GM19467 (cell line): Measurements from ENCODE around the gene ATP13A3.

Experiments
- ATAC-seq: cut with Tn5 transposase; IDR thresholded peaks from one replicate; pipeline ENCODE4 v1.9.1; 2021; ENCODE audit warnings: mild to moderate bottlenecking, moderate library complexity; ENCODE audit not compliant: unreplicated experiment

ATP13A3 gene

GRCh38 chr3:194376241-194376560 lies 110.6 kb downstream of the ATP13A3 start:
- no peak for ATAC-seq

GRCh38 chr3:194375473-194376240 lies 111.1 kb downstream of the ATP13A3 start:
- no peak for ATAC-seq

DNA sequence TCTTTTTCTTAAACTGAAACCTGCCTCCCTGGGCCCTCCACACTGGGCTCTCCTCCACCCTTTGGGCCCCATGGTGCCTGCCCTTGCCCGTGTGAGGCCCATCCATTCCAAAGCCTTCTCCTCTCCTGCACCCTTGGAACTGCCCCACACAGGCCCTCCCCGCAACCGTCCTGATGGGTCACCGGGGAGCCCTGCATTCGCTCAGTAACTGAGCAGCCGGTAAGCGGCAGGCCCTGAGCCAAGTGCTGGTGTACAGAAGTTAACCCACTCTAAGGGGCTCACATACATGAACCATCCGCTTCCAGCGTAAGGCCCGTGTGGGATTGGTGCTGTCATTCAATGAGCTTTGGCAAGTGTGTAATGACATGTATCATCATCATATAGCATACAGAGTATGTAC lies 111.9 kb downstream of the ATP13A3 start:
- ATAC-seq: no peak

DNA sequence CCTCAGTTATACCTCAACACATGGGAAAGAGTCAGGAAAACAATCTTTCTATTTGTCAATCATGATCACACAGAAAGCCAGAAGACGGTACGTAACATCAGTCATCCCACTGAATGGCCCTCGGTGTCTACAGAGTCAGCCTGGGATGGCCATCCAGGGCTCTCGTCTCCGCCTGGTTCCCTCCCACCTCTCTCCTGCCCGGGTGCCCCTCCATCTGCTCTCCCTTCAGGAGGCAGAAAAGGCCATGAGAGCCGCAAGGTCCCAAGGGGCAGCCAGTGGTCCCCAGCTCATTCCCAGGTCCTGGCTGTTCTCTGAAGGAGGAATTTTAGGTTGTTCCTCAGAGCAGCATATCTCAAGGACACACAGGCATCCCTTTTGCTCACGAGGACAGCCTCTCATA lies 112.9 kb downstream of the ATP13A3 start:
- no peak for ATAC-seq

- no peak for ATAC-seq
Observed at GRCh38 chr3:194373028-194373427, 113.8 kb downstream of the ATP13A3 start.

DNA sequence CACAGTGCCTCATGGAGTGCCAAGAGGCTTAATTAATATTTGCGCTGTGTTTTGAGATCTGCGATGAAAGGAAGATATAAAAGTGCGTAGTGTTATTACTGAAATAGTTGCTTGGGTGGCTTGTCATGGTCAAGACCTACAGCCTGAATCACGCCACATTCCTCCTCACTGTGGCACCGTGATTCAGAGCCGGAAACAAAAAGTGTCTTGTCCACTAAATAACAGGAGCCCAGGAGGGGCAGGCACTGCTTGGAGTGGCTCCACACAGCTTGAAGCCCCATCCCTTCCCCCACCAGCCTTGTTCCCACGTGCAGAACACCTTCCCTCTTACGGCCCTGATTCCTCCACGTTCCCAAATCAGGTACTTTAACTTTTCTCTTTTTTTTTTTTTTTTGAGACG lies 116.0 kb downstream of the ATP13A3 start:
- ATAC-seq: no peak

DNA sequence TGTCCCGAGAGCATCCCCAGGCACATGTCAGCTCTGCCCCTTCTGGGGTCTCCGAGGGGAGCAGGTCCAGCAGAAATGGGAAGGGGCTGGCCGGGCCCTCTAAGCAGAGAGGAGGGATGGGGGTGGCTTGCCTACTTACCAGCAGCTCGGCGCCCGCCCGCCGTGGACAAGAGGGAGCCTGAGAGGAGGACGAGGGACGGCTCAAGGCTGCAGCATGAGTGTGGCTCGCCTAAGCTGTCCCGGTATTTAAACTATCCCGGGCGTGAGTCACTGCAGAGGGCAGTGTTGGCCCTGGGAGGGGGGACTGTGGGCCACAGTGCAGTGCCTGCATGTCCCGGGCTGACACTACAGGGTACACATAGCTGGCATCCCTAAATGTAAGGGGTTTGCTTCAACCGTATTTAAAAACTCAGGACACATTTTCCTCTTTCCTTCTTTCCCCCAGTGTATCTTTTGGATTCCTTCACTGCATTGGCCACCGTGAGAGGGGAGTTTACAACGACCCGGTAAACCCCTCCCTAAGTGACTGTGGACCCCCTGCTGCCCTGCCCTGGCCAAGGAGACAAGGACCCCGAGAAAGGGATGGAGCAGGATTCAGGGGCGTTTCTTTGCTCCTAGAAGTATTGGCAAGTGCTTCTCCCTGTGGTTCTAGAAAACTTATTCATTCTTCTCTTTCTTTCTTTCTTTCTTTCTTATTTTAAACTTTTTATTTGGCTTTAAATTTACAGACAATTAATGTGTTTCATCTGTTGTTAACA lies 117.1 kb downstream of the ATP13A3 start, which contains the start of gene LRRC15:
Gene LRRC15, minus strand, starts transcription at position 222 of the 758 bp plus-strand sequence. CDS start 8,700 bp downstream, outside the sequence.
- ATAC-seq: no peak

GRCh38 chr3:194368918-194369317 lies 117.9 kb downstream of the ATP13A3 start:
- no peak for ATAC-seq

- no peak for ATAC-seq
Observed at GRCh38 chr3:194367992-194368841, 118.6 kb downstream of the ATP13A3 start.

DNA sequence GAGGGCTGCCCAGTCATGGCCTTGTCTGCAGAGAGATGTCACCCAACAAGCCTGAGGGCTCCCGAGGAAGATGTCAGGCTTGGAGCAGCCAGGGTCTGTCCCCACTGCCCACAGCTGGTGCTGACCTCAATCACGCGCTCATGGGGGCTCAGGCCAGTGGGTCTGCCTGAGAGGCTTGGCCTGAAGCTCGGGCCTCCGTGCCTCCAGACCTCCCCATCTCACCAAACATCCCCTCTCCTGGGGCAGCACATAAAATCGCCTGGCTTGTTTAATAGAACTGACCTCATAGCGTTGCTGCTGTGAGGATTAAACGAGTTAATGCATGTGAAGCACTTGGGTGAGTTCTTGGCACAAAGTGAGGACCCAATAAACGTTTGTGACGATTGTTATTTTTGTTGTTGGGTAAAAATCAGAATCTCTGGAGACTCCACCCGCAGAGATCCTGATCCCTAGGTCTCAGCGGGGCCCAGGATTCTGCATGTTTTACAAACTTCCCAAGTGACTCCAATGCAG lies 120.8 kb downstream of the ATP13A3 start:
- ATAC-seq: no peak

- no peak for ATAC-seq
Observed at GRCh38 chr3:194365526-194365925, 121.3 kb downstream of the ATP13A3 start.

GRCh38 chr3:194364652-194365434 lies 122.0 kb downstream of the ATP13A3 start:
- ATAC-seq: no peak

GRCh38 chr3:194364314-194364651 lies 122.5 kb downstream of the ATP13A3 start:
- no peak for ATAC-seq

- ATAC-seq: no peak
Observed at GRCh38 chr3:194360568-194360967, 126.2 kb downstream of the ATP13A3 start.

DNA sequence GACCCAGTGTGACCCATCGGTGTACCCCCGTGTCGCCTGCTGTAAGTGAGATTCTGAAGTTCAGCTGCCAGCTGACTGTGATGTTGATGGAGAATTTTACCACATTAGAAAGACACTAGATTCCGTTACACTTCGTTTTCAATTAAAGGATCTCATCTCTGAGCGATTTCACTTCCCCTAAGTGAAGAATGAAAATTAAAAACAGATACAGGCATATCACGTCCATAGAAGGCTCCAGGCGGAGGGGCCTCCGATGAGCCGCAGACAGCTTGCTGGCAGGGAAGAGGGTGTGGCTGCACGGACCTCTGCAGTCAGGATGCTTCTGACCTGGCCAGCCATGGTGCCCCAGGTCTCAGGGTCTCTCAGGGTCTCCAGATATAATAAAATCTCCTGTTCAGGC lies 129.1 kb downstream of the ATP13A3 start:
- ATAC-seq: no peak

DNA sequence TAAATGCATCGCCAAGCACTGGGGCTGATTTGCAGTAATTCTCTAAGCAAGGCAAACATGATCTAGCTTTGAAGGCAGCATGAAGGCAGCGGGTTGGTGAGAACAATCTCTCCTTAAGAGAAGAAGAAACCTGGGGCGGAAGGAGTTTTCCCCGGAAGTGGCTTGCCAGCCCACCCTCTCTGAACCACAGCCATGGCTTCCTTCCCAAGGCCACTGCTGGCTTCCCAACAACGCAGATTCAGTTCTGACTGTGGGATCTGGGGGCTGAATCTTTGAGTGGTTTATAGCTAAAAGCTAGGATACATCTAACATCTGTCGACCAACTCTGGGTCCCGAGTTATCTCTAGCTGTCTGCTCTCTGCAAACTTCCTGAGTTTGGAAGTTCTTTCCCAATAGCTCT lies 131.4 kb downstream of the ATP13A3 start:
- ATAC-seq: no peak

GRCh38 chr3:194354315-194354714 lies 132.5 kb downstream of the ATP13A3 start:
- no peak for ATAC-seq
